NOMO-1 treated with DMSO at 0.1 percent for 48 hours (cell line): ENCODE measurements around the gene S100Z.
"Not testable (repeated sequence)": the region's sequence is repeated elsewhere in the genome, so short reads cannot be mapped to it uniquely, and the experiment has no call there.

Source experiments
- DNase-seq: peaks from one replicate; lab custom pipeline; 2025; ENCODE audit not compliant: unreplicated experiment; lab: John Stamatoyannopoulos, UW

Gene S100Z

DNA sequence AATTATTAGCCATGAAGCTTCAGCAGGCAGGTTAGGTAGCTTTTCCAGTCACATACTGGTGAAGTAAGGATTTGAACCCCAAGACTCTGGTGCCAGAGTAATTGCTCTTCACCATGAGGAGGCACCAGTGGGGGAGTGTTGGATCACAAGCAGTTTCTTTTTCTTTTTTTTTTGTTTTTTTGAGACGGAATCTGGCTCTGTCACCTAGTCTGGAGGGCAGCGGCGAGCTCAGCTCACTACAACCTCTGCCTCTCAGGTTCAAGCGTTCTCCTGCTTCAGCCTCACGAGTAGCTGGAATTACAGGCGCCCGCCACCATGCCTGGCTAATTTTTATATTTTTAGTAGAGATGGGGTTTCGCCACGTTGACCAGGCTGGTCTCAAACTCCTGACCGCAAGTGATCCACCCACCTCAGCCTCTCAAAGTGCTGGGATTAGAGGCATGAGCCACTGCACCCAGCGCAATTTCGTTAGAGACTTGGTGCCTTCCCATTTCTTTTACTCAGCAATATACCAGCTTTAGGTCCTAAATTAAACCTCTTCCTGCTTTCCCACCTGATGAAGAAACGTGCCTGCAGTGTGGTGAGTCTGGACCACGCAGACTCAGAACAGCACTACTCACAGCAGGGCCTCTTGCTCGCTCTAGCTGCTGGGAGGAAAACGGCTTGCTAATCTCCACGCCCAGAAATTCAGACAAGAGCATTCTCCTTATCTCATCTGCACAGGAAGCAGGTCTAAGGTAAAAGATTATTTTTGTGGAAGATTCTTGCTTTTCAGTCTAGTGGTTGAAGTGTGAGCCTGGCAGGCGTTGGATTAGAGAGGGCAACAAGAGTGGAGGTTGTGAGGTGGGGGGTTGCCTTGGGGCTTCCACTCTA, at the start of gene S100Z:
Gene S100Z (plus strand): TSS at position 596 of the 873 bp plus-strand sequence. CDS start 25,346 bp downstream, outside the sequence.
- no peak for DNase-seq

DNA sequence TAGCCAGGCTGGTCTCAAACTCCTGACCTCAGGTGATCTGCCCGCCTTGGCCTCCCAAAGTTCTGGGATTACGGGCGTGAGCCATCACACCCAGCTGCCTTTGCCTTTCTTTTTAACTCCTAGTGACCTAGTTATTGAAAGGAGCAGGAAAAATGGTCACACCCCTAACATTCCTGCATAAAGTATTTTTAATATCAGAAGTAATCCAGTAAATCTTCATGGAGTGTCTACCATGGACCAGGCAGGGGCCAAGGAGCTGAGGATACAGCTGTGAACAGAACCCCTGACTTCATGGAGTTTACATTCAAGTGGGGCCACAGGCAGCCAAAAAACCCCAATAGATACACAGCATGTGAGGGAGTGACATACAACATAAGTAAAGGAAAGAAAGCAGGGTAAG, 49.2 kb upstream of the S100Z start:
- no peak for DNase-seq

DNA sequence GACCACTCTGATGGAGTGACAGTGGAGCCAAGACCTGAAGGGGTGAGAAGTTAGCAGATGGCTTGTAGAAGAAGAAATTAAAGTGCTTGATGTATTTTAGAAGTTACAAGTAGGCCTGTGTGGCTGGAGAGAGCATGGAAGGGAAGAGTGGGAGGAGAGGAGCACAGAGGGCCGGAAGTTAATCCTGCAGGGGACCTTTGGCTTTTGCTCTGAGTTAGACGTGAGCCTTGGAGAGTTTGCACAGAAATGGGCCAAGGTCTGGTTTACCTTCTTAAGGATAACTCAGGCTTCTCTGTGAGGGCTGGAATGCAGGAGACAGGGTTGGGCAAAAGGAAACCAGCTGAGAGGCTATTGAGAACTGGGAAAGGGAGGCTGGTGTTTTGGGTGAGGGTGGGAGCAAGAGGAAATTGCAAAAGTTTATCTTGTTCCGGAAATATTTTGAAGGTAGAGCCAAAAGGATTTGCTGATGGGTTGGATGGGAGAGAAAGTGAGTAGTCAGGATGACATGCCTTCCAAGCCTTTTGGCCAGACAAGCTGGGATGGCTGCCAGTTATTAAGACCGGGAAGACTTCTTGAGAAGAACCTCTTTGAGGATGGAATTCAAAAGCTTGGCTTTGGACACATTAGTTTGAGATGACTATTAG, 48.5 kb upstream of the S100Z start:
- DNase-seq: no peak

DNA sequence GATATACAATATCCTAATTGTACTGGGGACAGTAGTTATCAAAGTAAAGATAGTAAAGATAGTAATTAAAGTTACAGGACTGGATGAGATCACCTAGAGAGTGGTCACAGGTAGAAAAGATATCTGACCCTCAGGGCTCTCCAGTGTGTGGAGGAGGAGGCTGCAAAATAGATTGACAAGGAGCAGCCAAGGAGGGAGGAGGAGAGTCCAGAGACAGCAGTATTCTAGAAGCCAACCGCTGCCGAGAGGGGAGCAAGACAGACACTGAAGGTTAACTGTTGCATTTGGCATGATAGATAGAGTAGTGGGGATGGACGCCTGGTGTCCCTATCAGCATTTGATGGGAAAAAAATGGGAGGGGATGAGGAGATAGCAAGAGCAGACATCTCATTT, 48.0 kb upstream of the S100Z start:
- DNase-seq: no peak

DNA sequence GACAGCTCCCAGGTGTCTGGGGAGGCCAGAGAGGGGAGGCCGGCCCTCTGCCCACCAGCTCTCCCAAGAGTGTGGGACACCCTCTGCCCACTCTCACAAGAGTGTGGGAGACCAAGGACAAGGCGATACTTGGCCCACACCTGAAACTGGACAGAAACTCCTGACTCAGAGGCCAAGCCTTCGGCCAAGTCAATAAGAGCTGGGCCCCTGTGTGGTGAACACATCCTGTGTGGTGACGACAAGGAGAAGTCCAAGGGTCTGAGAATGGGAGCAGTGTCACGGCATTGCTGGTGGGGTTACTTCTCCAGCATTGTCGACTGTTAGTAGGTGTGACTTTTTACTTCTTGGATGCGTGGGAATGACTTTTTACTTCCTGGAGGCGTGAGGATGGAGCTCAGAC, 45.5 kb upstream of the S100Z start:
- no peak for DNase-seq

DNA sequence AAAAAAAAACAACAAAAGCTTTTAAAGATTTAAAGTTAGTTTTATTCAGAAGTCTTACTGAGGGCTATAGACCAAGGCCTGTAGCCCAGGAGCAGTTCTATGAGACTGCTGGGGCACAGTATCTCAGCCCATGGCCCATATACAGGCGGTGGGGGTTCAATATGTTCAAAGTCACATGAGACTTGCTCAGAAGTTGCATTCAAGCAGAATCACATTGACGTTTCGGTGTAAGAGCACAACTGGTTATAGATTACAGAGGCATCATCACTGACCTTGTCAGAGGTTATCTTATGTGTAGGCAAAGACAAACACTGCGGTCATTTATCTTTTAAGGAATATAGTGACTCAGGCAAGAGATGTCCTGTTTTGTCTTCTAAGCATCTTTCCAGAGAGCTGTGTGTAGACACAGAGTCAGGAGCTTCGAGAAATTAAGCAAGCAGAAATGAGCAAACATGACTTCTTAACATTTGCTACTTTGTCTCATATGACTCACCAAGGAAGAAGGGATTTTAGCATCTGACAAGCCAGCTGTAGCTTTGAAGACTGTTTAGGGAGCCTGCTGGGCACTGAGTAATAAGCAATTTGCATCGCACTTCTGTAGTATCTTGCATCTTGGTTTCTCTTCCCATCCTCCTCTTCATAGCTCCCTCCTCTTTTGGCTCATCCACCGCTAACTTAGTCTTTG, 43.9 kb upstream of the S100Z start:
- no peak for DNase-seq

DNA sequence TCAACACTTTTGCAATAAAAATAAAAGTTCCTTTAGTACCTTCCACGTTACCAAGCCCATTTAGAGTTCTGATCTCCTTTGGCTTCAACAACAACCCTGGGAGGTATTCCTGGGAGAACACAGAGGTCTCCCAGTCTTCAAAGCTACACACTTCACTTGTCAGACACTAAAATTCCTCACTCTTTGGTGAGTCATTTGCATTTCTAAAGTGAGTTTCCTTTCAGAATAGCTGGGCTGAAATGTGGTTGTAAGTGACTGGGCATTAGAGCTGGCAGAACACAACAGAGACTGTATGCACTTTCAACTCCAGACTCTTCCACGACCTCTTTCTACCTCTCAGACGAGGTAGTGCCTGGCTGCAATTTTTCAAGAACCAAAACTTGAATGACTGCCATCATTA, 42.5 kb upstream of the S100Z start:
- DNase-seq: no peak

DNA sequence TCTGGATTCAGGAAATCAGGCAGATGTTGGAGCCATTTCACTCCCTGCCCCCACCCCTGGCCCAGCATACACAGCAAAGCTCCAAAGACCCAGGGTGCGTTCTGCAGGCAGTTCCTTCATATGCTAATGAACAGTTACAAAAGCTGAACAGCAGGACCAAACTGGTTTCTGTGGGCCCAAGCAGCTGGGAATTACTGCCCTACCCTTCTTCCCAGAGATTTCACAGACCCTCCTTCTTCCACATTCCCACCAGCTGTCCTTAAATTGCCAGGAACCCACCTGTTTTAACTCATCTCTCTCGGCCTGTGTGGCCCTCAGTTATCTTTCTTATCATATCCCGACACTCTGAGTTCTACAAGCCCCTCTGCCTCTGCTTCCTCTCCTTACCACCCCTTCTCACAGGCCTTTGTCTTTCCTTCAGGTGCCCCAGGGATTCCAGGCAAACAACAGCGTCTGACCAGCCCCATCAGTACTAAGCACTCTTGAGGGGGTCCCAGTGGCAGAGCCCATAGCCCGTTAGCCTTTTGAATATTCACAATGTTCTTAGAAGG, 41.6 kb upstream of the S100Z start:
- no peak for DNase-seq

DNA sequence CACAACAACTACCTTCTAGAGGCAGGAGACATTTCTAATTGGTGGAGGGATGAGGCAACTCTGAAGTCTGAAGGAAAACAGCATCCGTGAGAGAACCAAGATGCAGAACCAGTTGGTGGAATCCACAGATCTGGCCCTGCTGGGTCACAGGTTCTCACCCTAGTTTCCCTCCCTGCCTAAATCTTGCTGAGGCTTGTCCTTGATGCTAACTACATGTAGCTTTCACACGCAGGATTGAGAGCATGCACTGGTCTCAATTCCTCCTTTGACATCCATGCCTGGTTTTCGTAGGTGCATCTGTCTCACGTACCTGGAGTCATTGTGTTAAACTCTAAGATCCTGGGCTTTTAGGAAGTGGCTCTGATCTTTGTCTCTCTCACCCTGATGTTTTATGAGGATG, 40.7 kb upstream of the S100Z start:
- DNase-seq: no peak

DNA sequence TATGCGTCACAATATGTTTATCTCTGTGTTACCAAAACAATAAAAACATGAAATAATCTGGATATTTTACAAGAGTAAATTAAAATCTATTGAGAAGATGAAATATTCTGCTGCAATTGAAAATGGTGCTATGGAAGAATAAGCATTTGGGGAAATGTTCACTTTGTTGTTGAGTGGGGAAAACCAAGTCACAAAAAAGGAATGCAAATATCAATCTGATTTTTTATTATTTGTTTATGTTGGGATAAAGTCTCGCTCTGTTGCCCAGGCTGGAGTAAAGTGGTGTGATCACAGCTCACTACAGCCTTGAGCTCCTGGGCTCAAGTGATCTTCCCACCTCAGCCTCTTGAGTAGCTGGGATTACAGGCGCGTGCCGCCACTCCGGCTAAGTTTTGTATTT, 39.6 kb upstream of the S100Z start:
- no peak for DNase-seq

DNA sequence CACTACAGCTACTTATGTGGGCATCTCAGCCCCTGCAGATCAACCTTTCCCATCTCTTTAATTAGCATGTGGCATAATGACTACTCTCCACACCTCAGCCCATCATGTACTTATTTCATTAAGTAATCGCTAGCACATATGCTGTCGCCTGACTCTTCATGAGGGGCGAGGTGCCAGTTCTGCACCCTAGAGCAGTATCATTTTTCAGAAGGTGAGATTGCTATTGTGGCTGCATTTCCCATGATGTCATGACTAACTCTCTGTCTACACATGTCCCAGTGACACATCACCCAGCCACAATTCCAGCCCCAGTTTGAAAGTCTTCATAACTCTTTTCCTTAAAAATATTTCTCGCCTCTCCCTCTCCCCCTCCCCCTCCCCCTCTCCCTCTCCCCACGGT, 38.6 kb upstream of the S100Z start:
- no peak for DNase-seq

DNA sequence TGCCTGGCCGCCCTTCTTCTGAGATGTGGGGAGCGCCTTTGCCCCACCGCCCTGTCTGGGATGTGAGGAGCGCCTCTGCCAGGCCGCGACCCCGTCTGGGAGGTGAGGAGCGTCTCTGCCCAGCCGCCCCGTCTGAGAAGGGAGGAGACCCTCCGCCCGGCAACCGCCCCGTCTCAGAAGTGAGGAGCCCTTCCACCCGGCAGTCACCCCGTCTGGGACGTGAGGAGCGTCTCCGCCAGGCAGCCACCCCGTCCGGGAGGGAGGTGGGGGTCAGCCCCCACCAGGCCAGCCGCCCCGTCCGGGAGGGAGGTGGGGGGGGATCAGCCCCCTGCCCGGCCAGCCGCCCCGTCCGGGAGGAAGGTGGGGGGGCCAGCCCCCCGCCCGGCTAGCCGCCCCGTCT, 37.6 kb upstream of the S100Z start:
- not testable (repeated sequence) for DNase-seq

DNA sequence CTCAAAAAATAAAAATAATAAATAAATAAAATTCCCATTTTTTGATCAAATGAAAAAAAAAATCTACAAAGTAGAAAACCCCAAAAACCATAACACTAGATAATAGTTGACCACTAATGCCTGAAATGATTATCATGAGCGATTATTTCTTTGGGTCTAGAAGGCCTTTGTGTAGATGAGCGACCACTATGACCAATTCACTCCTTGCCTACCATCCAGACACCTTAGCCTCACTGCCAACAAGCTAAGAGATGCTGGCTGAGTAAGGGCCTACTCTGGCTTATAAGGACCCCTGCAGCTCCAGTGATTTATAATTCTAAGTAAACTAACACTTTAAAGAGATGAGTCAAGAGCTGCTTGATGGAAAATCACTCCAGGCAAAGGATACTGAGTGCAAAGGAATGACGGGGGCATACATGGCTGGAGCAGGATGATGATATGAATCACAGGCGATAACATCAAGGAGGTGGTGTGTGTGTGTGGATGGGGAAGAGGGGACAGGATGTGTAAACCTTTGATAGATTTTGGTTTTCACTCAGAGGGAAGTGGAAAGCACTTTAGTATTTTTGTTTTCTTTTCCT, 35.7 kb upstream of the S100Z start:
- DNase-seq: no peak

DNA sequence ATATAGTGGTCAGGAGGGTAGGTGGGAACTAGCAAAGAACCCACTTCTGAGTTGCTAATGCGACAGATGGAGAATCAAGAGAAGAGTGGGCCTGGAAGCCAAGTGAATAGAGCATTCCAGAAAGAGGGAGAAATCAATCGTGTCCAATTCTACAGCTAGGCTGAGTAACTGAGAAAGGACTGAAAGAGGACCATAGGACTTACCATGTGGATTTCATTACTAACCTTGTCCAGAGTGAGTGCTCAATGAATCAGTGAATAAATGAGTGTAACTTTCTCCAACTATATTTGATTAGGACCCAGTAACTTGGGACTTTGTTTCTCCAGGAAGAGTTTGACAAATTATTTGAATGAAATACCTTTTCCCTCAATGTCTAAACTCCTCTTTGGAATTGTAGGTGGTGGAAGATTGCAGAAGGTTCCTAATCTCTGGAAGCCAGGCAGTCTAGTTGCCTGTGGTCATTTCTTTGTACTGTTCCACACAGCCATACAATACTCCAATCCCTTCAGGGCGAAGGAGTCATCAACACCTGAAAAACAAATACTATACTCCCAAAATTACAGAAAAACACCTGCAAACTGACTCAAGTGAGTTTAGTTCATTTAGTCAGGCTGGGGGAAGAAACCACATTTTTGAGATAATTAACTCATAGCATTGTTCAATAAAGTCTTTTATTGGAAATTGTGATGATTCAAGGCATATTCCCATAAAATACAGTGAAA, 33.5 kb upstream of the S100Z start:
- no peak for DNase-seq

DNA sequence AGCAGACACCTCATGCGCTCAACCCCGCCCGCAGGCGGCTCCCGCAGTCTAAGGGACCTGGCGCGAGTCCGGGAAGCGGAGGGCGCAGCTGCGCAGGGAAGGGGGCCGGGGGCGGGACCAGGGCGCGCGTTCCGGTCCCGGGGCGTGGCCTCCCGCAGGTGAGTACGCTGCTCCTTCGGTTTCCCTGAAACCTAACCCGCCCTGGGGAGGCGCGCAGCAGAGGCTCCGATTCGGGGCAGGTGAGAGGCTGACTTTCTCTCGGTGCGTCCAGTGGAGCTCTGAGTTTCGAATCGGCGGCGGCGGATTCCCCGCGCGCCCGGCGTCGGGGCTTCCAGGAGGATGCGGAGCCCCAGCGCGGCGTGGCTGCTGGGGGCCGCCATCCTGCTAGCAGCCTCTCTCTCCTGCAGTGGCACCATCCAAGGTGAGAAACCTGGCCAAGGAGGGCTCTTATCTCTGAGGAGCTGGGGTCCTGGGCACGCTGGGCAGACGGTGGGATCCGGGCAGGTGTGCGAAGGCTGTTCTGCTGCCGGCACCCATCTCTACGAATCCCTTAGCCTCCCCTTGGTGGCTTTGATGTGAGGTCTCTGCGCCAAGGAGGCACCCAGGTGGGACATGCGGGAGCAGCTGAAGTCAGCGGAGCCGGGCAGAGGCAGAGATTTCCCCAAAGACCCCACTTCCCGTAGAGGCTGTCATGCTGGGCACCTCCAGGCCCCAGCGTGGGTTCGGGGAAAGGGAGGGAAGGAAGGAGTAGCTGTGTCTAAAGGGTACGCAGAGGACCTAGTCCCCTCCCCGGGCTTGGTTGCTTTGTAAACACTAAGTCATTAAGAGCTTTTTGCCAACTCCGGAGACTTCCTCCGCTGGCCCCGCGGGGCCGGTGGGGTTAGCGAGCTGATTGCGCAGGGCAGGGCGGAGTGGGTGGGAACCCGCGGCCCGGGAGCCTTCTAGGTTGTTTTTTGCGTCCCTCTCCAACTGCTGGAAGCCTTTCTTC, 30.7 kb upstream of the S100Z start, which contains the start of gene F2RL1:
Gene F2RL1 (plus strand): TSS at position 187 of the 988 bp plus-strand sequence. CDS start 153 bp downstream, at position 340.
- DNase-seq: no peak

DNA sequence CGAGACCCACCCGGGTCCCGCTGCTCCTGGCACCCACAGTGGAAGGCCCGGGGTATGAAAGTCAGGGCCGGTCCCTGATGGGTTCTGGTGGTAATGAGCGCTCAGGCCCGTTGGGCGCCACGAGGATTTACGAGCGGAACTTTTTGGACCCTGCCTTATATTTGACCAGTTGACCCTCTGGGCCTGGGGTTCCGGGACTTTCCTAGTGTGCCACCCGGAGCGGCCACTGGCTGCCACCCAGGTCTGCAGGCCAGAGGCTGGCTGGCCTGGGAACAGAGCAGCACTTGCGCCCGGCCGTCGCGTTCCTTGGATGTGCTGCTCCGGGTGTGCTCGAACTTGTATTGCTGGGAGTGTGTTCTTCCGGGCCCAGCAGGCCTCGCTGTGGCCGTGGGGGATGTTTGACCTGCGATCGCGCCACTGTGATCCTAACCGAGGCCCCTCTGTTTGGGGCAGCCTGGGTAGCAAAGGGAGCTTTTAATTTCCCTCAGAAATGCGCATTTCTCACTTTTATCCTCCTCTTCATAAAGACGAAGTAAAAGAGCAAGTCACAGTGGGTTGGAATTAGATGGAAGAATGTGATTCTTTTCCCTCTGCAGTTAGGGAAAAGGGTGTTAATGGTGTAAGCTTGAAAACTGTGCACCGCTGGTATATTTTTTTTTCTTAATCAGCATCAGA, 29.8 kb upstream of the S100Z start:
- DNase-seq: no peak

DNA sequence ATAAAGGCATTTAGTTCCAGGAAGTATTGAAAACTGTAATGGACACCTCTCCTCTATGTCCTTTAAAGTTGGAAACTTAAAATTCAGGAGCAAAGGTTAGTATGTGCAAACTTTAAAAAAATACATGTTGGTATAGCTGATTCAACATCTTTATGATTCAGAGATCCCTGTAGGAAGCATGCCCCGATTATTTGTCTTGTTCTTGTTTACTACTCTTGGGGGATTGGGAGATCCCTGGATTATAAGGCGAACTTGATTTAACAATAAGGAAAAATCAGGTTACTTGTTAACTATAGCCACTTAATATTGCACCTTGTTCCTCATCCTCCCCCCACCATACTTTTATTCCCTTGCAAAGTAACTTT, 29.3 kb upstream of the S100Z start:
- DNase-seq: no peak

DNA sequence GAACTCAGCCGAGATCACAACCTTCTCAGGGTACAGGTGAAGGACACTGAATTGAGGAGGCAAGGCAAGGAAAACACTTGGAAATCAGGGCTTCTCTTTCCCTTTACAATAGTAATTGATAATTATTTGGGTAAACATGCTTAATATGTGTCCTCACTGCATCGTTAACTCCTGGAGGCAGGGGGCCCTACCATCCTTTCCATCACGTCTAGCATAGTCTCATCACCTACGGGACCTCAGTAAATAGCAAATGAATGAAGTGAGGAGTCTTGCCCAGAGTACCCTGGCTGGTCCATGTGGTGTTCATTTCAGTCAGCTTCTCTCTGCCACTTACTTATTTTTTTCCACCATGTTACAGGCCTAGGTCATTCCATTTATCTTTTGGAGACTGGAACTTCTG, 28.7 kb upstream of the S100Z start:
- DNase-seq: no peak
